Glutamatergic neuron (in vitro differentiated cells): ENCODE data around the gene CCM2. TPM values are rescaled to one million over a fixed set of nuclear protein-coding genes. Genes with fewer than 3 reads are reported as not detected.

Experiments used
- DNase-seq: peaks from one replicate; pipeline ENCODE4 v3.0.0; 2022
- H3K27ac Mint-ChIP-seq: one replicate; pipeline ENCODE4 v1.8.0; 2020; ENCODE audit warnings: mild to moderate bottlenecking, mixed read lengths, inconsistent platforms; ENCODE audit not compliant: unreplicated experiment
- H3K27me3 Mint-ChIP-seq: one replicate; pipeline ENCODE4 v1.8.0; 2020; ENCODE audit warnings: mild to moderate bottlenecking, moderate library complexity, mixed read lengths, inconsistent platforms; ENCODE audit not compliant: unreplicated experiment
- H3K36me3 Mint-ChIP-seq: one replicate; pipeline ENCODE4 v1.8.0; 2020; ENCODE audit warnings: mild to moderate bottlenecking, mixed read lengths, inconsistent platforms; ENCODE audit not compliant: unreplicated experiment
- H3K4me1 Mint-ChIP-seq: one replicate; pipeline ENCODE4 v1.8.0; 2020; ENCODE audit warnings: mild to moderate bottlenecking, low read depth, mixed read lengths, inconsistent platforms; ENCODE audit not compliant: unreplicated experiment
- H3K4me3 Mint-ChIP-seq: one replicate; pipeline ENCODE4 v1.8.0; 2020; ENCODE audit warnings: mild to moderate bottlenecking, mixed read lengths, inconsistent platforms; ENCODE audit not compliant: unreplicated experiment
- H3K9me3 Mint-ChIP-seq: one replicate; pipeline ENCODE4 v1.8.0; 2020; ENCODE audit warnings: mild to moderate bottlenecking, moderate library complexity, mixed read lengths, inconsistent platforms; ENCODE audit not compliant: unreplicated experiment
- total RNA-seq: library from RNA; stranded (reverse); fragmentation: NEBNext Ultra II Directional; extraction: Animal tissue kit (Norgen Biotek cat#: 25700); gene quantifications from one replicate; pipeline ENCODE4 v1.2.1, GENCODE V29; 2021; ENCODE audit not compliant: unreplicated experiment
- TF ChIP-seq, protein P1 (sequence below): fragments of 200-600 bp; sonication (generic); IDR thresholded peaks from one replicate; pipeline ENCODE4 v1.5.0; 2021; ENCODE audit not compliant: partially characterized antibody, unreplicated experiment

Gene CCM2
- total RNA-seq, 1 donor from 2014 or later = 92.6 TPM

DNA sequence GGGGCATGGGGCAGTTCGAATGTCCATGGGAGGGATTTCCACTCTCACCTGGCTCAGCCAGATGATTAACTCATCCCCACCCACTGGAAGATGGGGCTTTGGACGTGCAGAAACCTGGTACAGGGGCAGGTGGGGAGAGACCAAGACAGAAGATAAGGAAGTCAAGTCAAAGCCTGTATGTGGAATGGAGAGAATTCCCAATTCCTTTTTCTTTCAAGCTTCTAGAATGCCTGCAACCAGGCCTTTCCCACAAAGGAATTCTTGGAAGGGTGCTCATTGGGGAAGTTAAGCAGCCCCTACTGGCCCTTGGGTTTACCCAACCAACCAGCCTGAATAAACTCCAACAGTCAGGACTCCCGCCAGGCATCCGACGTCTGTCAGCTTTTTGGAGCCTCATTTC is 39.1 kb downstream of the CCM2 start:
- DNase-seq = no peak
- Mint-ChIP-seq H3K9me3 (peaks cover 1% of the 10 kb centered on the region), H3K4me3 (no peak overlapping the region), H3K27ac (no peak overlapping the region), H3K4me1 (peaks cover 20% of the 10 kb centered on the region), H3K27me3 (peaks cover 4% of the 10 kb centered on the region), H3K36me3 (peaks cover 10% of the 10 kb centered on the region)
- TF ChIP-seq, protein P1, sequence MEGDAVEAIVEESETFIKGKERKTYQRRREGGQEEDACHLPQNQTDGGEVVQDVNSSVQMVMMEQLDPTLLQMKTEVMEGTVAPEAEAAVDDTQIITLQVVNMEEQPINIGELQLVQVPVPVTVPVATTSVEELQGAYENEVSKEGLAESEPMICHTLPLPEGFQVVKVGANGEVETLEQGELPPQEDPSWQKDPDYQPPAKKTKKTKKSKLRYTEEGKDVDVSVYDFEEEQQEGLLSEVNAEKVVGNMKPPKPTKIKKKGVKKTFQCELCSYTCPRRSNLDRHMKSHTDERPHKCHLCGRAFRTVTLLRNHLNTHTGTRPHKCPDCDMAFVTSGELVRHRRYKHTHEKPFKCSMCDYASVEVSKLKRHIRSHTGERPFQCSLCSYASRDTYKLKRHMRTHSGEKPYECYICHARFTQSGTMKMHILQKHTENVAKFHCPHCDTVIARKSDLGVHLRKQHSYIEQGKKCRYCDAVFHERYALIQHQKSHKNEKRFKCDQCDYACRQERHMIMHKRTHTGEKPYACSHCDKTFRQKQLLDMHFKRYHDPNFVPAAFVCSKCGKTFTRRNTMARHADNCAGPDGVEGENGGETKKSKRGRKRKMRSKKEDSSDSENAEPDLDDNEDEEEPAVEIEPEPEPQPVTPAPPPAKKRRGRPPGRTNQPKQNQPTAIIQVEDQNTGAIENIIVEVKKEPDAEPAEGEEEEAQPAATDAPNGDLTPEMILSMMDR = no peak

DNA sequence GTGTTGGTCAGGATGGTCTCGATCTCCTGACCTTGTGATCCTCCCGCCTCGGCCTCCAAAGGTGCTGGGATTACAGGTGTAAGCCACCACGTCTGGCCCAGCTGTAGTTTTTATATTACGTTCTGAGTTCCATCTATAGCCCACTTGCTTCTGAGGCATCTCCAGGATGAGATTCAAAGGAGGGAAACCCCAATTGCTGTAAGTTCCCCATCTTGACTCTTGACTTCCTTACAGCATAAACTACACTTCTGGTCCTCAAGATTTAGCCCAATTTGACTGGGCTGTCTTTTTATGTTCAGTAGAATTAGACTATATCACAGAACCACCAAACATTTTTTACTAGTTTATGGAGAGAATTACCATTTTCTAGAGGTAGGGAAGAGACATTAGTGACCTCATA is 44.3 kb downstream of the CCM2 start:
- Mint-ChIP-seq H3K9me3 (peaks cover 3% of the 10 kb centered on the region), H3K36me3 (peaks cover 5% of the 10 kb centered on the region), H3K4me1 (no peaks in the 10 kb centered on the region), H3K27me3 (no peaks in the 10 kb centered on the region), H3K27ac (no peak overlapping the region), H3K4me3 (no peak overlapping the region)
- DNase-seq = no peak
- TF ChIP-seq, protein P1 = no peak

DNA sequence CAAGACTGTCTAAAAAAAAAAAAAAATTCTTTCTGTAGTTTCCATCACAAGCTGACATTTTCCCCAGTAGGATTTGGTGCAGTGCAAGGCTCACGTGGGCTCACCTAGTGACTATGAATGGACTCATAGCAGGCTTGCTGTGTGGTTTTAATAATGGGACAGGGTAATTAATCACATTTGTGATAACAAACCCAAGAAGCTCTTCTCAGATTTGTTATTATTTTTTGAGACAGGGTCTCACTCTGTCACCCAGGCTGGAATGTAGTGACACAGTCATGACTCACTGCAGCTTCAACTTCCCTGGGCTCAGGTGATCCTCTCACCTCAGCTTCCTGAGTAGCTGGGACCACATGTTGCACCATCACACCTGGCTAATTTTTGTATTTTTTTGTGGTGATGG is 48.7 kb downstream of the CCM2 start:
- Mint-ChIP-seq H3K9me3 (peaks cover 2% of the 10 kb centered on the region), H3K27me3 (peaks cover 3% of the 10 kb centered on the region), H3K36me3 (peaks cover 2% of the 10 kb centered on the region), H3K4me3 (no peak overlapping the region), H3K27ac (no peak overlapping the region), H3K4me1 (peaks cover 10% of the 10 kb centered on the region)
- no peak for DNase-seq
- TF ChIP-seq, protein P1 = no peak

DNA sequence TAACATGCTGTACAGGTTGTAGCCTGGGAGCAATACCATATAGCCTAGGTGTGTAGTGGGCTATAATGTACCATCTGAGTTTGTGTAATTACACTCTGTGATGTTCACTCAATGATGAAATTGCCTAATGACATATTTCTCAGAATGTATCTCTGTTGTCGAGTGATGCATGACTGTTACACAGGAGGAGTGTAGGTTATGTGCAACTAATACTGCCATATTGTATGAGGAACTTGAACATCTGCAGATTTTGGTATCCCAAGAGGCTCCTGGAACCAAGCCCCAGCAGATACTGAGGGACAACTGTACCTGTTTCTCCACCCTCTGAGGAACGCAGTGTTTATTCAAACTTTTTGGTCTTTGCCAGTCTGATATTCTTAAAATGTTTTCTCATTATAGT is 50.2 kb downstream of the CCM2 start:
- Mint-ChIP-seq H3K27ac (no peak overlapping the region), H3K9me3 (peaks cover 3% of the 10 kb centered on the region), H3K4me3 (no peak overlapping the region), H3K4me1 (peaks cover 10% of the 10 kb centered on the region), H3K36me3 (peaks cover 5% of the 10 kb centered on the region), H3K27me3 (peaks cover 3% of the 10 kb centered on the region)
- no peak for DNase-seq
- TF ChIP-seq, protein P1 = no peak

DNA sequence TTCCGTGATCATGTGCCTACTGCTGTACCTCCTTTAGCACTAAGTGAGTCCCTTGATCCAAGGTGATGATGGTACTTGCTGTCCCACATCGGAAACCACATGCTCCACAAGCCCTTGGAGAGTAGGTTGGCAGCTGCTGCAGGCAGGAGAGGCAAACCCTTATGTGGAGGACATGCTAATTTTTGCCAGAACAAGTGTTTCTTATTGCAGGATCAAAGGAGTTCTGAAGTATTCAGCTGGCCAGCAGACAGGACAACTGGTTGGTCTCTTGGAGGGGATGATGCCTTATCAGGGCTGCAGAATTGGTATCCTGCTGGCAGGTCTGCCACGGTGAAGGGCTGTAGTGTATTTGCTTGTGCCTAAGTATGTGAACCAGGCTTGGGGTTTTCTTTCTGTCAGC is 52.0 kb downstream of the CCM2 start:
- H3K36me3 Mint-ChIP-seq = peaks cover 5% of the 10 kb centered on the region

More for the DNA sequence above, 52.0 kb downstream of the CCM2 start:
- Mint-ChIP-seq H3K27me3 (peaks cover 3% of the 10 kb centered on the region), H3K9me3 (peaks cover 3% of the 10 kb centered on the region), H3K4me3 (no peak overlapping the region), H3K4me1 (peaks cover 10% of the 10 kb centered on the region), H3K27ac (peak overlapping the region; percentile 19)
- TF ChIP-seq, protein P1 = no peak
- no peak for DNase-seq
